Stimulated activated naive CD4-positive, alpha-beta T cell treated with Interleukin-2 at 50 U/mL for 16 hours (primary cell): ENCODE data around the gene CDH16.
"Not testable (repeated sequence)": the region's sequence is repeated elsewhere in the genome, so short reads cannot be mapped to it uniquely, and the experiment has no call there.

ENCODE experiments used
- DNase-seq: peaks from one replicate; lab custom pipeline; 2025; lab: John Stamatoyannopoulos, UW

The CDH16 gene

DNA sequence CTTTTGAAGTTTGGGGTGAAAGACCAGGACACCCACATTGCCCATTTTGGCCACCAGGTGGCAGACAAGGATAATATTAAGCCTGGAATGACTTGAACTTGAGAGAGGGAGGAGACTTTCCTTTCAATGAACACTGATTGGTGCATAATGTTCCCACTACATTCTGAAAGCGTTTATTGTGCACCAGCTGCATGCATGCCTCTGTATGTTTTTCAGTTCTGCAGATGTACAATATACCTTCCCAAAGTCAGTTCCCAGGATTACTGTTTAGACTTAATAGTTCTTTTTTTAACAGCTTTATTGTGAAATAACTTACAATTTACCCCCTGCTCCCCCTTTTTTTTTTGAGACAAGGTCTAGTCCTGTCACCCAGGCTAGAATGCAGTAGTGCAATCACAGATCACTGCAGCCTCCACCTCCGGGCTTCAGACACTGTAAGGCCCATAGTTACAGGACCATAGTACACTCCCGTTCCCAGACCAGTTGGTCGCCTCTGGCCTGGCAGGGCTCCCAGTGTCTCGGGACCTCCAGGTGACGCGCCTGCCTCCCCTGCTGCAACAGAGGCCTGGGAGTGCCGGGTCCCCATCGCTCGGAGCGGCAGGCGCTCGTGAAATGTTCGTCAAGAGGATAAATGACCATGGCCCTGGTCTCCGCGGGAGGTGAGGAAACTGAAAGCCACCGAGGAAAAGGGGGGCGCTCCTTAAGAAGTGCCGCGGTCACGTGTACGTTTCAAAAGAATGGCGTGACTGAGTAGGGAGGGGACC, 28.8 kb upstream of the CDH16 start:
- DNase-seq: peak; percentile 68

DNA sequence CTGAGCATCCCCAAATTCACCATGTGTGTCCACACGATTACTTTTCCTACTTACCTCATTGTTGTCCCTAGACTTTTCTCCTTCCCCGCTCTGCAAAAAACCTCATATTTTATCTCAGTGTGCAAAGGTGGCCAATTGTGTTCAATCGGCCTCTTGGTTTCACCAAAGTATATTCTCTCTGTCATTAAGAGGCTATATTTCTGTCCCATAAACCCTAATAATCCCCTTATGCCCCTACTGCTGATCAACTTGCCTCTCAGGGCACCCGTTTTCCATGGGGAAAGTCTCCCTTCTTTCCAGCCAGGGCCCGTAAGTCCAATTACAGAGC, 28.3 kb upstream of the CDH16 start:
- DNase-seq: no peak

- DNase-seq: no peak
Observed at GRCh38 chr16:66946541-66946940, 27.9 kb upstream of the CDH16 start.

GRCh38 chr16:66945939-66946338, 27.3 kb upstream of the CDH16 start:
- DNase-seq: no peak

- DNase-seq: not testable (repeated sequence)
Observed at GRCh38 chr16:66944971-66945370, 26.3 kb upstream of the CDH16 start.

GRCh38 chr16:66944054-66944441, 25.4 kb upstream of the CDH16 start:
- no peak for DNase-seq

DNA sequence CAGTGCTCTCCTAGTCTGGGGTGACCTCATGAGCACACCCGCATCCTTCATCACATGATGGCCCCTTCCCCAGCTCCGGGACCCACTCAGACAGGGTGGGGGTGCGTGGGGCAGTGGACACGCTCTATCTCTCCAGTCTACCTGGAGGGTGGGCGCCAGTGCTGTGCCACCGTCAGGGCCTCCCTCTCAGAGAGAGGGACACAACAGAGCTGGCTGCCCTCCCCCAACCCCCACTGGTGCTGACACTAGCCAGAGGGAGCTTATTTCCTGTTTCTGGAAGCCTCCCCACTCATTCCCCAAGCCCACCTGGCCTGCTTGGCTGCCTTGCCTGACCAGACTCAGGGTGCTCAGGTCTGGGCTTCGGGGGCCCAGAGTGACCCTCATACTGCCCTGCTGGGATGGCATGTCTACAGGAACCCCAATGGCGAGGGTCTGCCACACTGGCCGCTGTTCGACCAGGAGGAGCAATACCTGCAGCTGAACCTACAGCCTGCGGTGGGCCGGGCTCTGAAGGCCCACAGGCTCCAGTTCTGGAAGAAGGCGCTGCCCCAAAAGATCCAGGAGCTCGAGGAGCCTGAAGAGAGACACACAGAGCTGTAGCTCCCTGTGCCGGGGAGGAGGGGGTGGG, 24.9 kb upstream of the CDH16 start:
- DNase-seq: no peak

DNA sequence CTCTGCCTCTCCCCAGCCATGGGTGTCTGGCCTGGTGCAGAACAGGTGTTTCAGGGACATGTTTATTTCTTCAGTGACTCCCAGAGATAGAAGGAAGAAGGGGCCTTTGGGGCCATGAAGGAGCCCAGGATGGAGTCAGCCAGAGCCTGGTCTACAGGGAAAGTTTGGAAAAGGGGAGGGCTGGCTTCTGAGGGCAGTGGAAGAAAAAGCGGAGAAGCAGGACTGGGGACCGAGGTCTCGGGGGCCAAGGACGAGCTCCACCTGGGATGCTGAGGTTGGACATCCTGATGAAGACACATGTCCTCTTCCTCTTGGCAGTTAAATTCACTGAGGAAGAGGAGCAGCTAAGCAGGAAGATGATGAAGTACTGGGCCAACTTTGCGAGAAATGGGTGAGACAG, 24.3 kb upstream of the CDH16 start:
- DNase-seq: no peak

GRCh38 chr16:66940236-66940635, 21.6 kb upstream of the CDH16 start:
- no peak for DNase-seq

DNA sequence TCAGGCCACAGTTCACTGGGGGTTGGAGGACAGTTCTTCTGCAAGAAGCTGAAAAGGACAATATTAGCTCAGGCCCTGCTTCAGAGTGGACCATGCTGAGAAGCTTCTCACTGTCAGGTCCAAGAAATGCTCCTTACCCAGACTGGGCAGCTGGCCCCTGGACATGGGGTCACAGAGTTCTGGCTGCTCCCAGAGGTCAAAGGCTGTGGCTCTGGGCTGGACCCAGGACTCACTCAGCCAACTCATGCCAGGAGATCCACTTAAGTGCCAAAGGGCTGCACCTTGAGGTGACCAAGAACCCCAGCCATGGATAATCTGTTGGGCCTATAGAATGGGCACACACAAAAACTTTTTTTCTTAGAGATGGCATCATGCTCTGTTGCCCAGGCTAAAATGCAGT, 20.7 kb upstream of the CDH16 start:
- DNase-seq: no peak

GRCh38 chr16:66937725-66938337, 19.1 kb upstream of the CDH16 start:
- no peak for DNase-seq

- DNase-seq: no peak
Observed at GRCh38 chr16:66936889-66937554, 18.3 kb upstream of the CDH16 start.

DNA sequence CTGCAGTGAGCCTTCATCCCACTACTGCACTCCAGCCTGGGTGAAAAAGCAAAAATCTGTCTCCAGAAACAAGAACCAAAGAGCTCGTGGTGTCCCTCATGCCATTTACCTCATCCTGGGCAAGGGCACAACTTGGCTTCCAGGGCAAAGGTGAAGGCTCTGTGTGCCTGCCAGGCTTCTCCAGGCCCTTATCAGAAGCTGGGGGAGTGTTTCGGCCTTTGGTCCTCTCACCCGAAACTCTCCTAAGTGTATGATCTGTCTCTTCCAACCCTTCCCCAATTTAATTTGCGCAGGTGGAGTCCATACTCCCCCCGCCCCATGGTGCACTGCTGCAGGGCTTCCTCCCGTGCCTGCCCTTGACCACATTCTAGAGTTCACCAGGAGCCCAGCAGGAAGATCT, 17.8 kb upstream of the CDH16 start:
- DNase-seq: no peak

DNA sequence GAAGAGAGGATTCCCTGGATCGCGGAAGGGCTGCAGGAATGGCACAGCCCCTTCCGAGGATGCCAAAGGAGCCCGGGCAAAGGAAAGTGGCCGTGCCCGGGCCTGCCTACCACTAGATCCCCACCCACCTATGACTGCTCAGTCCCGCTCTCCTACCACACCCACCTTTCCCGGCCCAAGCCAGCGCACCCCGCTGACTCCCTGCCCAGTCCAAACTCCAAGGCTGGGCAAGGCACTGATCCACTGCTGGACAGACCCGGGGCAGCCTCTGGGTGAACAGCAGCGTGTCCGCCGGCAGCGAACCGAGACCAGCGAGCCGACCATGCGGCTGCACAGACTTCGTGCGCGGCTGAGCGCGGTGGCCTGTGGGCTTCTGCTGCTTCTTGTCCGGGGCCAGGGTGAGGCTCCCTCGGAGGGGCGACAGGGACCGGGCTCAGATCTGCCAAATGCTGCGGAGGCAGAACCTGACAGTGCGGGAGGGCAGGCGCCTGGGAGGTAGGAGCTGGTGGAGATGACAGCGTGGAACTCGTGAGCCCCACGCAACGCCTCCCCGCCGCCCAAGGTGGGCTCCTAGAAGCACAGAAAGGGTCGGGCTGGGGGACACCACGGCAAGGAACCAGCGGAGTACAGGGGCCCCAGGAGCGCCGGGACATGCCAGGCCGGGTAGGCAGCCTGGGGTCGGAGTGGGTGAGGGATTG, 16.8 kb upstream of the CDH16 start, which contains the start of gene CES2:
TSS of gene CES2 (plus strand) at position 203 of the 698 bp plus-strand sequence. CDS start at position 323, 120 bp downstream.
- DNase-seq: no peak

DNA sequence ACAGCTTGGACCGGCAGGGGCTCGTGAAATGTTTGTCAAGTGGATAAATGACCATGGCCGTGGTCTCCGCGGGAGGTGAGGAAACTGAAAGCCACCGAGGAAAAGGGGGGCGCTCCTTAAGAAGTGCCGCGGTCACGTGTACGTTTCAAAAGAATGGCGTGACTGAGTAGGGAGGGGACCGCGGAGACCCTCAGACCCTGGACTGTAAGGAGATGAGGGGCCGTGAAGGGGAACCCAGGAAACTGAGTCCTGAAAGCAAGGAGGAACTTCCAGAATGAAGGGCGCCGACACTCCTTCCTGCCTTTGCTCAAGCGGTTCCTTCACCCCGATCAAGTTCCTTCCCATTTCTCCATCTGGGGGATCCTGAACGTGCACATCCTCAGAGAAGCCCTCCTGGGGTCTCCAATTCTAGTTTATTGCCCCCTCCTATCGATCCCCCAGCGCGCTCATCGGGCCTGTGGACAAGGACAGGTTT, 16.2 kb upstream of the CDH16 start:
- DNase-seq: not testable (repeated sequence)

GRCh38 chr16:66934138-66934838, 15.6 kb upstream of the CDH16 start, which contains the start of gene CIAO2B:
CIAO2B (minus strand) TSS chr16:66934402; CDS start chr16:66934364, 38 bp downstream.
- DNase-seq: peak; percentile 85

- peak; percentile 68 for DNase-seq
Observed at GRCh38 chr16:66933776-66934137, 15.1 kb upstream of the CDH16 start.

- no peak for DNase-seq
Observed at GRCh38 chr16:66932076-66932475, 13.4 kb upstream of the CDH16 start.

- no peak for DNase-seq
Observed at GRCh38 chr16:66931665-66932064, 13.0 kb upstream of the CDH16 start.

- no peak for DNase-seq
Observed at GRCh38 chr16:66930189-66930588, 11.5 kb upstream of the CDH16 start.

- no peak for DNase-seq
Observed at GRCh38 chr16:66928702-66929388, 10.2 kb upstream of the CDH16 start.
